ENCODE results near the gene SLC5A8. TPM values are rescaled to one million over a fixed set of nuclear protein-coding genes. Genes with fewer than 3 reads are reported as not detected.
"Not testable (repeated sequence)": the region's sequence is repeated elsewhere in the genome, so short reads cannot be mapped to it uniquely, and the experiment has no call there.

The SLC5A8 gene
- polyA plus RNA-seq, 1 donor = not detected

DNA sequence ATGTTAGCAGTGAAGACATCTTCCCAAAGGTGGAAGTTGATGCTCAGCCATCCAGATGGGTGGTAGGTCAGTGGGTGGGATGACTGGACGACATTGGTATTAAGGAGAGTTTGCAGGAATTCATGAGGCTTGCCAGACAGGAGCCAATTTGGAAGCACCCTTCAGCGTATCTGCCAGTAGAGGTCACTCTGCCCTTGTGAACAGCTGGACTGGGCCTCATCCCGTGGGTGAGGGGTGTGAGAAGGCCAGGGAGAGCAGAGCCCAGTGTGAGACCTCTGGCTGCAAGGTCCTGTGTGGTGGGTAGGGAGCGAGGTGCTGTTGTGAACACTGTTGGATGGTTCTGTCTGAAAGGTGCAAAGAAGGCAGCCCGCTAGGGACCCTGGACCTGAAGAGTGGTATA lies 37.7 kb downstream of the SLC5A8 start:
- DNase-seq = no peak

DNA sequence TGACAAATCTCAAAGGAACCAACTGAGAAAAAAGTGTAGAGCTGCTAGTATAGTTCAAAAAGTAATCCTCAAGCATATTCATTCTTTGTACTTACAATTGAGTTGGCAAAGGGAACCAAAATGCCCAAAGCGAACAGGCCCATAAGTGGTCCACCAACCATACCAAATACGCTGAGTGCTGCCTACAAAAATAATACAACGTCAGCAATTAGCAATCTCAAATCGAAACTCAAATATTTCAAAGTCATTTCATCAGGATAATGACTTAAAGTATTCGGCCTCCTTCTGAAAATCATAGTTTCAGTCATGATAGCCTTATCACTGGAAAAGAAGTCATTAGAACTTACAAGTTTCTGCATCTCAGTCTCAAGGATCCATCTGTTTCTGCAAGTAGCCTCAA lies 42.0 kb downstream of the SLC5A8 start:
- no peak for DNase-seq

DNA sequence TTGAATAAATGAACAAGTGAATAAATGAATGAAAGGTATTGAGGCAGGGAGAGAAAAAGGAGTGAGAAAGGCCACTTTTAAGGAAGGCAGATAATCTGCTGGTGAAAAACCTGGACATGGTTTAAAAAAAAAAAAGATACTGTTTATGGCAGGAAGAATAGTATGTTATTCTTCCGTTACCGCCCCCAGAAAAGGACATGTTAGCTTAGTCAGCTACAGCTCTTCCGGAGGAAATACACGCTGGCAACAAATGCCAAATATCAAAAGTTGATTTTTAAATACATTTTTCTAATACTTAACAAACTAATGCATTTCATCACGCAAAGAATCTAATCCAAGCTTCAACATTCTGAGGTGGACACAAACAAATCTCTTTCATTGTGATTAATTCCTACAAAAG lies 43.2 kb downstream of the SLC5A8 start:
- no peak for DNase-seq

DNA sequence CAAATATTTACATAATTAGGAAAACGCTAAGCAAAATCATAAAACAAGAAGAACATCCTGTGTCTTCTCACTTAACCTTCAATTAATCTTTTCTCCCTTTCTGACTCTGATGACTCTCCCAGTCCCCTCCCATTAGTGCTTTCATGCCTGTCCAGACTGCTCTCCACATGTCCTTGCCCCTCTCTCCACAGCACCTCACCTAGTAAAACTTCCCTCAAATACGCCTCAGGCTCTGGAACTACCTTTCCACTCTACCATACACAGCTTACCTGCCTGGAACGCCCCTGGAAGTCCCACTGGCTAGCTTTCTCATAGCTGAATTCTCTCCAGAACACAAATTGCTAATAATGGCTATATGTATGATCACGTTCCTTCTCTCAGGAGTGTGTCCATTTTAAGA lies 44.7 kb downstream of the SLC5A8 start:
- DNase-seq = no peak

DNA sequence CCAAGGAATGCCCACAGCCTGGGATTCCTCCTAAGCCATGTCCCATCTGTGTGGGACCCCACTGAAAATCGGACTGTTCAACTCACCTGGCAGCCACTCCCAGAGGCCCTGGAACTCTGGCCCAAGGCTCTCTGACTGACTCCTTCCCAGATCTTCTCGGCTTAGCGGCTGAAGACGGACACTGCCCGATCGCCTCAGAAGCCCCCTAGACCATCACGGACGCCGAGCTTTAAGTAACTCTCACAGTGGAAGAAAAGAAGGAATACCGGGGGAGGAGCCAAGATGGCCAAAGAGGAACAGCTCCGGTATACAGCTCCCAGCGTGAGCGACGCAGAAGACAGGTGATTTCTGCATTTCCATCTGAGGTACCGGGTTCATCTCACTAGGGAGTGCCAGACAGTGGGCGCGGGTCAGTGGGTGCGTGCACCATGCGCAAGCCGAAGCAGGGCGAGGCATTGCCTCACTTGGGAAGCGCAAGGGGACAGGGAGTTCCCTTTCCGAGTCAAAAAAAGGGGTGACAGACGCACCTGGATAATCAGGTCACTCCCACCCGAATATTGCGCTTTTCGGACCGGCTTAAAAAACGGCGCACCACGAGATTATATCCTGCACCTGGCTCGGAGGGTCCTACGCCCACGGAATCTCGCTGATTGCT lies 64.1 kb downstream of the SLC5A8 start:
- DNase-seq = not testable (repeated sequence)

DNA sequence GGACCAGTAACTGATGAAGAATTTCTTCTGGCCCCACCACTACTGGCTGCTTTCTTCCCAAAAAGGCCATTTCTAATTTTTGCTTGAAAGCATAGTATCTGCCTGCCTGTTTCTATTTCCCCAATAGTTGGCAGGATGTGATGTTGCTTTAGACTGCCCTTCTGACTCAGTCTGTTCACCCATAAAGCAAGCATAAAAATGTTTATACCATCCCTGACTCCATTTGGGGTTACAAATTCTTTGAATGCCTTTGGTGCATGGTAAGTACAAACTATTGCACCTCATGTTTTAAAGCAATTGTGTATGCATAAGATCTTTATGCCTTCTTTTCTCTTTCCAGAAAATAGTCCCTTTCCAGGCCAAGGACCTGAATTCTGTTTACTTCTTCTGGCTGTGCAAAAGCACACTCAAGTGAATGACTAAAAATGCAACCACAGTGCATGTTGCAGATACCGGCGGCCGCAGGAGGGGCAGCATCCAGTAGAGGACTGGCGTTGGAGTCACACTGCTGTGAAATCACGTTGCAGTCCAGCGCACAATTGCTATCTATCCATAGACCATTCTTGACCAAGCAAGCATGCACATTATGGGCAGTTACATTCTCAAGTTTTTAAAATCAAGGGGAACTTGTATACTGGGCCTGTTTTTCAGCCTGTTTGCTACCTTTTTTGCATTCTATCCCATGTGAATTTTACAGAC lies 82.4 kb downstream of the SLC5A8 start:
- no peak for DNase-seq

DNA sequence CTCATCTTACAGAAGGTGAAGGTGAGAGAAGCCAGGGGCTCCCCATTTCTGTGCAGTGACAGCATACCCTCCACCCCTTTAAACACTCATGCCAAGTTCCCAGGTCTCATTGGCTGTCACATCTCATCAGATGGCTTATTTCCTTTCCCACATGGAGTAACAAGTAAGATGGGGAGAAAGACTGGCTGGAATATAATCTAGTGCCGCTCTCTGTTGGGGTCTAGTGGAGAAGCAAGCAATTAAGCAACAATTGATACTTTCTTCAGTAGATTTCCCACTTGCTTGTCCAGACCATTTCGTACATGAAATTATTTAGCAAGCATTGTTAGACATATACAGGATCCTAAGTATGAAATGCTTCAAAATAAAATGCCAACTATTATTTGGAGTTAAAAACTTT lies 92.2 kb downstream of the SLC5A8 start:
- DNase-seq = no peak

DNA sequence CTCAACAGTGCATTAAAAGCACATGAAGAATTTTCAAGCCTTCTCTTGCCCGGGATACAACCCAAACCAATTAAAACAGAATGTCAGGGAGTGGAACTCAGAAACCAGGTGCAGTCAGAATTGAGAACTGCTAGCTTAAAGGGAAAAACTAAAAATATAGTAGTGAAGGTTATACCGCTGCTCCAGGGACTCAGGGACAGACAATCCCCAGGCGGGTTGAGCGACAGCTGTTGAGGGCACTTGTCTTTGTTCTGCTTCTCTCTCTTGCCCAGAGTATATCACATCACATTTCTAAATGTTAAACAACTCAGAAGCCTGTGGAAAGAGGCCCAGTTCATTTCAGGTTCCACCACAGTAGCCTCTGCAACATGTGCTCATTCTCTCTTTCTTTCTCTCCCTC lies 93.1 kb downstream of the SLC5A8 start:
- DNase-seq = no peak

DNA sequence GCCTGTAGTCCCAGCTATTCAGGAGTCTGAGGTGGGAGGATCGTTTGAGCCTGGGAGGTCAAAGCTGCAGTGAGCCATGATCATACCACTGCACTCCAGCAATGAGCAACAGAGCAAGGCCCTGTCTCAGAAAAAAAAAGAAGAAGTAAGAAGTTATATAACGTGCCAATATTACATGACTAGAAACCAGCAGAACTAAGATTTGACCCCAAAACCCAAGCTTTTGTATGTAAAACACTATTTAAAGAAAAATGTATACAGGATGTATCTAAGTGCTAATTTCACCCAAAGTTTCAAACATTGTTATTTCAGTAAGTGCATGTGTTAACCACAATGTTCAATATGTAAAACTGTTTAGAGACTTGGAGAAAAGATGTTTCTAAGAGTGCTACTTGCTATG lies 94.7 kb downstream of the SLC5A8 start:
- no peak for DNase-seq

DNA sequence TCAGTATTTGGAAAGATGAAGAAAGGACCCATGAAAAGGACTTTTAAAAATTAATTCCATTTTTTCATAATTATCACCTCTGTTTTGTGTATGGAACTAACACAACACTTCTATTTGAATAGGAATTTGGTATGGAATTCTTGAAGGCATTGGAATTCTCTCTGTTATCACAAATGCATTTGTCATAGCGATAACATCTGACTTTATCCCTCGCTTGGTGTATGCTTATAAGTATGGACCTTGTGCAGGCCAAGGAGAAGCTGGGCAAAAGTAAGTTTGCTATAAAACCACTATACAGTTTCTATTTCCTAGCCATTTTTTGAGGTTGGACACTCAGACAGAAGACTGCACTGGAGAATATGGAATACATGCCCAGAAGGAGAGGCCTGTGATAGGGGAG lies 98.6 kb downstream of the SLC5A8 start:
- no peak for DNase-seq

DNA sequence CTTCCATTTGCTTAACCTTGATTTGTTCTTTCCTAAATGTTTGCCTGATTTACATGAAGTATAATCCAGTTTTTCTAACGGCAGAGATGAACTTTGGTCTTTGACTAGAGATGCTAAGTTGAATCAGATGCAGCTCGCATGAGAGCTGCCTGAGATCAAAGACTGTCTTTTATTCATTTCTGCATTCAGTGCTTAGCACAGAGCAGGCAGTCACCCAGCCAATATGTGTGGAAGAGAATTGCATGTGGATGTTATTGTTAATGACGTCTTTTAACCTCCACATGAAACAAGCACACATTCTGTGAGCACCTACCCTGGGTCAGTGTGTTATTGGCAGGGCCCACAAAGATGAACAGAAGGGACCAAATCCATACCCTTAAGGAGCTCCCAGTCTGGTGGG lies 99.2 kb downstream of the SLC5A8 start:
- no peak for DNase-seq

DNA sequence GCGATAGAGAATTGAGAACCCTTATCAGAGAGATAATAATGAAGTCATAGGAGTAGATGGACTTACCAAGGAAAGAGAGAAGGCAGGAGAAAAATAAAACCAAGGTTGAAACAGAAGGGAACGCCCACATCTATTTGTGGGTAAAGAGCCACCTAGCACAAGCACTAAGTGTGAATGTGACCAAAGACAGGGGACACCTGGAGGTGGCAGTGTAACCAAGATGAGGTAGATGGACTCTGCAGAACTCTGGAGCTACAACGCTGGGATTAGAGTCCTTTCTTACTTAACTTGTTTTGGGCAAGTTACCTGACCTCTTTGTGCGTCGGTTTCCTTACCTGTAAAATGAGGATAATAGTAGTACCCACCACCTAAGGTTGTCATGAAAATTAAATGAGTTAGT lies 101.9 kb downstream of the SLC5A8 start:
- no peak for DNase-seq

DNA sequence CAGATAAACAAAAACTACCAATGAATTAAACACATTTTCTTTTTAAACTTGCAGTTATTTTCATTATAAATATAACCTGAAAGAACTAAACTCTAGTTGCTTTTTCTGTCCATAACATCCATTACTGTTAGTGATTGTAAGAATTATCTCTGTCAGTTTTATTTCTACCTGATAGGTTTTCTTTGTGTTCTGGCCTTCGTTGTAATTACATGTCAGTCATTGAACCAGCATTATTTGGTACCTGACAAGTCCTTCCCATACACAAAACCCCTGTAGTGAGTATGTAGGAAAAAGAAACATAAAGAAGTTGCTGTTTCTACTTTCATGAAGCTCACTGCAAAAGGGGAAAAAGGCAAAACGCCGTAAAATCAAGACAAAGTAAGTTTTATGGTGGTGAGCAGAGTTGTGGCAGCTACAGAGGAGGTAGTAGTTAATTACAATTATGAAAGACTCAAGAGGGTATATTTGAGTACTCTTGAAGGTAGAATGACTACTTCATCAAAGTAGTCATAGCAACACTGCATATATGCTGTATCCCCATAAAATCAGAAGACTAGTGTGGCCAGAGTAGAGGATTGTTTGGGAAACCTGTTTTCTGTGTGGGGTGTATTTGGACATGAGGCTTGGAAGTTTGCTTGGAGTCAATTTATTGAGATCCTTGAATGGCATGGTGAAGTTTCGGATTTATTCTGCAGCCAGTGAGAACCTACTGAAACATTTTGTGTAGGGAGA lies 102.8 kb downstream of the SLC5A8 start:
- DNase-seq = no peak

Other genes starting within 250 kb of the SLC5A8 start
- 11.8 TPM for gene UTP20, start 69.9 kb upstream of the SLC5A8 start, polyA plus RNA-seq (ENCODE audit: insufficient read length)
- gene ARL1, start 197.5 kb upstream of the SLC5A8 start, polyA plus RNA-seq (ENCODE audit: insufficient read length) = 69.5 TPM